ENCODE results near the gene TMEM106C. TPM values are rescaled to one million over a fixed set of nuclear protein-coding genes. Genes with fewer than 3 reads are reported as not detected.

Gene TMEM106C
- total RNA-seq, 4 donors from 2014 or later = 24.1 to 92.7 (median 63.5) TPM

DNA sequence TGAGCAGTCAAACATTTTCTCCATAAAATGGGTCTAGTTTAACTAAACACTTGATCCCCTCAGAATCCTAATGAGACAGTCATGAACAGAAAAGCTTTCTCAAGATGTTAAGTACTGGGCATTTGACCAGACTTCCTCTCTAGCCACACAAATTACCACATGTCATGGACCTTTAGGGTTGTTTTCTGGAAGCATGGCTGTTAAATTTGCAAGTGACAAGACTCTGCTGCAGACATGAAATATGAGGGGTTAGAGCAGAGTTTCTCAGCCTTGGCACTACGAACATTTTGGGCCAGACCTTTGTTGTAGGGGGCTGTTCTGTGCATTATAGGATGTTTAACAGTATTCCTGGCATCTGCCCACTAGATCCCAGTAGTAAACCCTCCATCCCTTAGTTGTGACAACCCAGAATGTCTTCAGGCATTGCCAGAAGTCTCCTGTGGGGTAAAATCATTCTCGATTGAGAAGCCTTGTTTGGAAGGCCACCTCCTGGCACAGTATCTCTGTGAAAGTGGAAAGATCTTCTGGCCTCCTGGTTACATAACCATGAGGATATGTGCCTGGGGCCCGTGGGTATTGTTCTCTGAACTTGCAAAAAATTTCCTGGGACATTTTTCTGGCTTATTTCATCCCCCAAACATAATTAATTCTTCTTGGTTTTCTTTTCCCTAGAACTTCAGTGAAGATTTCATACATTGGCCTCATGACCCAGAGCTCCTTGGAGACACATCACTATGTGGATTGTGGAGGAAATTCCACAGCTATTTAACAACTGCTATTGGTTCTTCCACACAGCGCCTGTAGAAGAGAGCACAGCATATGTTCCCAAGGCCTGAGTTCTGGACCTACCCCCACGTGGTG, 4.3 kb downstream of the TMEM106C start:
- Histone ChIP-seq H3K4me3 (no peak overlapping the region), H3K36me3 (peaks cover 0 to 40% (median 0%) of the 10 kb centered on the region in 3 donors), H3K4me1 (peaks cover 7 to 42% (median 9%) of the 10 kb centered on the region in 3 donors), H3K9me3 (no peaks in the 10 kb centered on the region), H3K27me3 (no peaks in the 10 kb centered on the region), H3K27ac (peak overlapping the region in 2 of 4 donors; percentile 46)
- DNase-seq = no peak
- TF ChIP-seq POLR2A (IDR thresholded peaks at IDR 0.05) = no peak
- TF ChIP-seq, protein P1, sequence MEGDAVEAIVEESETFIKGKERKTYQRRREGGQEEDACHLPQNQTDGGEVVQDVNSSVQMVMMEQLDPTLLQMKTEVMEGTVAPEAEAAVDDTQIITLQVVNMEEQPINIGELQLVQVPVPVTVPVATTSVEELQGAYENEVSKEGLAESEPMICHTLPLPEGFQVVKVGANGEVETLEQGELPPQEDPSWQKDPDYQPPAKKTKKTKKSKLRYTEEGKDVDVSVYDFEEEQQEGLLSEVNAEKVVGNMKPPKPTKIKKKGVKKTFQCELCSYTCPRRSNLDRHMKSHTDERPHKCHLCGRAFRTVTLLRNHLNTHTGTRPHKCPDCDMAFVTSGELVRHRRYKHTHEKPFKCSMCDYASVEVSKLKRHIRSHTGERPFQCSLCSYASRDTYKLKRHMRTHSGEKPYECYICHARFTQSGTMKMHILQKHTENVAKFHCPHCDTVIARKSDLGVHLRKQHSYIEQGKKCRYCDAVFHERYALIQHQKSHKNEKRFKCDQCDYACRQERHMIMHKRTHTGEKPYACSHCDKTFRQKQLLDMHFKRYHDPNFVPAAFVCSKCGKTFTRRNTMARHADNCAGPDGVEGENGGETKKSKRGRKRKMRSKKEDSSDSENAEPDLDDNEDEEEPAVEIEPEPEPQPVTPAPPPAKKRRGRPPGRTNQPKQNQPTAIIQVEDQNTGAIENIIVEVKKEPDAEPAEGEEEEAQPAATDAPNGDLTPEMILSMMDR (IDR thresholded peaks at IDR 0.05) = no peak
- 38 to 44% methylated on average over 5 of the region's 5 CpGs for WGBS, 2 donors
- intact Hi-C loops (cut with DNase I) = loop anchor here (10.0 kb wide), 1 partner anchor 197 kb away; no protein-coding TSS in a partner anchor

- TF ChIP-seq POLR2A (IDR thresholded peaks at IDR 0.05) = no peak
- TF ChIP-seq, protein P1 (IDR thresholded peaks at IDR 0.05) = no peak
- no peak for DNase-seq
- Histone ChIP-seq H3K4me1 (peaks cover 0 to 23% (median 0%) of the 10 kb centered on the region in 3 donors), H3K9me3 (no peaks in the 10 kb centered on the region), H3K36me3 (peaks cover 0 to 40% (median 0%) of the 10 kb centered on the region in 3 donors), H3K27ac (no peak overlapping the region), H3K27me3 (no peaks in the 10 kb centered on the region), H3K4me3 (no peak overlapping the region)
- intact Hi-C loops (cut with DNase I) = loop anchor here (10.0 kb wide), 1 partner anchor 195 kb away; no protein-coding TSS in a partner anchor
- 71 to 82% methylated on average over 3 of the region's 3 CpGs for WGBS, 2 donors
These were observed 6.4 kb downstream of the TMEM106C start for GRCh38 chr12:47969845-47970244.

- Histone ChIP-seq H3K4me1 (peaks cover 0 to 19% (median 0%) of the 10 kb centered on the region in 3 donors), H3K27me3 (no peaks in the 10 kb centered on the region), H3K9me3 (no peaks in the 10 kb centered on the region), H3K27ac (no peak overlapping the region), H3K4me3 (no peak overlapping the region), H3K36me3 (peaks cover 0 to 37% (median 0%) of the 10 kb centered on the region in 3 donors)
- intact Hi-C loops (cut with DNase I) = no loop called here
- no peak for TF ChIP-seq POLR2A (IDR thresholded peaks at IDR 0.05)
- WGBS, 2 donors = 78 to 81% methylated on average over 5 to 6 of the region's 7 CpGs
- no peak for DNase-seq
These were observed 7.4 kb downstream of the TMEM106C start for GRCh38 chr12:47970843-47971242.

DNA sequence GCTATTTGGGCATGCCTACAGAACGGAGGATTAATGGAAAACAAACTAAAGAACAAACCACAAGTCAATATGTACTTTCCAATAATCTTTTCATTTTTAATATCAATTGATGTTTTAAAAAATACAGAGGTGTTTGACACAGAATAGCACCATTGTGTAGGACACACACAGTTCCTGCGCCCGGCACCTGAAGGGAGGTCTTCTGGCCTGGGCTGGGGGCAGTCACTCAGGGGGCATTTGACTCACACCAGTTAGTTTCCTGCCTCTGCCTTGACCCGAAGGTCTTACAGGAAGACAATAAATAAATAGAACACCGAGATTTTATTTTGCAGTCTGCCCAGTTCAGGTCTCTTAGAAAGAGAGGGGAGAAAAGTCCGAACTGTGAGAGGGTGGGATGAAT, 9.5 kb downstream of the TMEM106C start:
- Histone ChIP-seq H3K36me3 (peaks cover 0 to 17% (median 0%) of the 10 kb centered on the region in 3 donors), H3K4me3 (no peak overlapping the region), H3K27ac (no peak overlapping the region), H3K27me3 (no peaks in the 10 kb centered on the region), H3K9me3 (no peaks in the 10 kb centered on the region), H3K4me1 (peaks cover 0 to 3% (median 0%) of the 10 kb centered on the region in 3 donors)
- intact Hi-C loops (cut with DNase I) = no loop called here
- no peak for TF ChIP-seq POLR2A (IDR thresholded peaks at IDR 0.05)
- TF ChIP-seq, protein P1 (IDR thresholded peaks at IDR 0.05) = no peak
- DNase-seq = no peak
- 77% methylated on average over 6 of the region's 6 CpGs for WGBS, 2 donors

GRCh38 chr12:47973870-47974269, 10.5 kb downstream of the TMEM106C start:
- Histone ChIP-seq H3K9me3 (no peaks in the 10 kb centered on the region), H3K27me3 (peaks cover 0 to under 1% (median 0%) of the 10 kb centered on the region in 4 donors), H3K27ac (no peak overlapping the region), H3K4me3 (no peak overlapping the region), H3K4me1 (no peaks in the 10 kb centered on the region), H3K36me3 (peaks cover 0 to 7% (median 0%) of the 10 kb centered on the region in 3 donors)
- no peak for DNase-seq
- 74 to 100% methylated on average over 2 to 4 of the region's 9 CpGs for whole genome bisulfite sequencing, 2 donors
- intact Hi-C loops (cut with DNase I) = no loop called here
- TF ChIP-seq, protein P1 (IDR thresholded peaks at IDR 0.05) = no peak
- TF ChIP-seq POLR2A (IDR thresholded peaks at IDR 0.05) = no peak
